Mesothelial cell of epicardium (in vitro differentiated cells): ENCODE results near the gene FGF14. TPM values are rescaled to one million over a fixed set of nuclear protein-coding genes. Genes with fewer than 3 reads are reported as not detected.

Experiments used
- DNase-seq, 2 experiments: peaks; one replicate each; pipeline ENCODE4 v3.0.0; 2021; ENCODE audit warnings: low spot score in 2 of 2; ENCODE audit not compliant: unreplicated experiment in 2 of 2
- H3K27ac Mint-ChIP-seq: 2 replicates; pipeline ENCODE4 v1.8.0; 2021; ENCODE audit warnings: mixed read lengths
- H3K27me3 Mint-ChIP-seq: 2 replicates; pipeline ENCODE4 v1.8.0; 2021; ENCODE audit warnings: low read depth, mixed read lengths
- H3K36me3 Mint-ChIP-seq: 2 replicates; pipeline ENCODE4 v1.8.0; 2021; ENCODE audit warnings: mixed read lengths
- H3K4me1 Mint-ChIP-seq: 2 replicates; pipeline ENCODE4 v1.8.0; 2021; ENCODE audit warnings: mixed read lengths
- H3K4me3 Mint-ChIP-seq: 2 replicates; pipeline ENCODE4 v1.8.0; 2021; ENCODE audit warnings: mild to moderate bottlenecking, moderate library complexity, mixed read lengths
- H3K9me3 Mint-ChIP-seq: 2 replicates; pipeline ENCODE4 v1.8.0; 2021; ENCODE audit warnings: mixed read lengths
- CTCF ChIP-seq: fragments of 200-600 bp; sonication (generic); IDR thresholded peaks from one replicate; pipeline ENCODE4 v1.5.0; 2021; ENCODE audit warnings: antibody characterized with exemption; ENCODE audit not compliant: unreplicated experiment
- total RNA-seq: library from RNA; stranded (reverse); gene quantifications from 3 replicates; pipeline ENCODE4 v1.2.1, GENCODE V29; 2021

Gene FGF14
- total RNA-seq, 1 donor from 2014 or later: 0.02 TPM

DNA sequence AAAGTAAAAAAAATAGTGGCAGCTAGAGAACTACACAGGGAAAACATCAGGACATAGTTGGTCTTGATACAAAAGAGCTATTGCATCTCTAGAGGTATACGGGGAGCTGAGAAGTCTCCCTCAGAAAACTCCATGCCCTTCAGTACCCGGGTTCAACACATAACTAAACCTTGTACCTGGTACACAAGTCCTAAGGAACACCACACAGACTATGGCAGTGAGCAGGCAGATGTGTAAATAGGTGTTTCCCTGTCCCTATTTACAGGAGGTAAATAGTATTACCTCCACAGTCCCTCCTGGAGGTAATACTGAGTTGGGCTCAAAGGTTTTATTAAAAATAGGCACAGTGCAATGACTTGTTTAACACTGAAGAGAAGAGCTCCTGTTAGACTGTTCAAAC lies 5.9 kb downstream of the FGF14 start:
- peaks cover 81% of the 10 kb centered on the region for H3K27me3 Mint-ChIP-seq
- H3K36me3 Mint-ChIP-seq: no peaks in the 10 kb centered on the region

GRCh38 chr13:102395174-102395573 lies 6.7 kb downstream of the FGF14 start:
- H3K4me1 Mint-ChIP-seq: peaks cover 9% of the 10 kb centered on the region

More for the DNA sequence above, 5.9 kb downstream of the FGF14 start:
- TF ChIP-seq CTCF: no peak
- H3K27ac Mint-ChIP-seq: no peak overlapping the region
- H3K4me3 Mint-ChIP-seq: no peak overlapping the region
- H3K4me1 Mint-ChIP-seq: peaks cover 14% of the 10 kb centered on the region
- no peaks in the 10 kb centered on the region for H3K9me3 Mint-ChIP-seq
- DNase-seq: no peak

DNA sequence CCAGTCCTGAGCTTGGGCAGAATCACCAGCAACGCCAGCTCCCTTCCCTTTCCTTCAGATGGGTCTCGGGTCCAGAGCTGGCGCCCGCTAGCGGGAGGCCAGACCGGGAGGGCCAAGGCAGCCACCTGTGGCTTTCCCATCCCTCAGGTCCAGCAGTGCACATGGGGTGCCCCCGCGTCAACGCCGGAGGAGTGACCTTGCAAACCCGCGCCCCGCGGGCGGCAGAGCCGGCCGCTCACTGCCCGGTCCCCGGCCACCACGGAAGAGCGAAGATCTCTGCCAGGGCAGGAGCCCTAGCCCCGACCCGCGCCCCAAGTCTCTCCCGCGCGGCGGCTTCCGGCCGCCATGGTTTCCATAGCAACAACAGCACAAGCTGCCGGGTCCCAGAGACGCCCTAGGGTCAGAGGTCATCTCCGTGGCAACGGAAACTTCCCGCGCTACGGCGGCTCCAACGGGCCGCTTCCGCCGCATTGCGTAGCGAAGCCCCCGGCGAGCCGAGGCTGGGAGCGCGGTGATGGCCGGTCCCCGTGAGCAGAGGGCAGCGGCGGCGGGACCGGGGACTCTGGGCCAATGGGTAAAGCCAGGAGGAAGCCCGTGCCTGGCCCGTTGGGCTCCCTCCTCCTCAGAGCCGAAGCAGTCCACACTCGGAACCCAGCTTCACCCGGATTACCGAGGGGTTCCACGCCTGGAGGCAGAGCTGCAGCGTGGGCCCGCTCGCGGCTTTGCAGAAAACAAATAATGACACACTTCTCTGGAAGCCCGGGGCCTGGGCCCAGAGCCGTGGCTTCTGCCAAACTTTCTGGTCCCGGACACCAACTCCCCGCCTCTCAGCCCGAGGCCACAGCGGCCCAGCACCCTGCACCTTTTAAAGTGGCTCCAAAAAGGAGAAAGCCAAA lies 7.4 kb downstream of the FGF14 start:
- Mint-ChIP-seq H3K9me3 (no peaks in the 10 kb centered on the region), H3K4me3 (peak overlapping the region; percentile 76), H3K27ac (no peak overlapping the region), H3K27me3 (peaks cover 71% of the 10 kb centered on the region), H3K4me1 (peaks cover 8% of the 10 kb centered on the region), H3K36me3 (no peaks in the 10 kb centered on the region)
- no peak for TF ChIP-seq CTCF
- peak; percentile 54 to 83 for DNase-seq

More at GRCh38 chr13:102395174-102395573, 6.7 kb downstream of the FGF14 start:
- no peak for TF ChIP-seq CTCF
- no peak for DNase-seq
- Mint-ChIP-seq H3K4me3 (peak overlapping the region; percentile 76), H3K9me3 (no peaks in the 10 kb centered on the region), H3K27me3 (peaks cover 75% of the 10 kb centered on the region), H3K27ac (no peak overlapping the region), H3K36me3 (no peaks in the 10 kb centered on the region)

DNA sequence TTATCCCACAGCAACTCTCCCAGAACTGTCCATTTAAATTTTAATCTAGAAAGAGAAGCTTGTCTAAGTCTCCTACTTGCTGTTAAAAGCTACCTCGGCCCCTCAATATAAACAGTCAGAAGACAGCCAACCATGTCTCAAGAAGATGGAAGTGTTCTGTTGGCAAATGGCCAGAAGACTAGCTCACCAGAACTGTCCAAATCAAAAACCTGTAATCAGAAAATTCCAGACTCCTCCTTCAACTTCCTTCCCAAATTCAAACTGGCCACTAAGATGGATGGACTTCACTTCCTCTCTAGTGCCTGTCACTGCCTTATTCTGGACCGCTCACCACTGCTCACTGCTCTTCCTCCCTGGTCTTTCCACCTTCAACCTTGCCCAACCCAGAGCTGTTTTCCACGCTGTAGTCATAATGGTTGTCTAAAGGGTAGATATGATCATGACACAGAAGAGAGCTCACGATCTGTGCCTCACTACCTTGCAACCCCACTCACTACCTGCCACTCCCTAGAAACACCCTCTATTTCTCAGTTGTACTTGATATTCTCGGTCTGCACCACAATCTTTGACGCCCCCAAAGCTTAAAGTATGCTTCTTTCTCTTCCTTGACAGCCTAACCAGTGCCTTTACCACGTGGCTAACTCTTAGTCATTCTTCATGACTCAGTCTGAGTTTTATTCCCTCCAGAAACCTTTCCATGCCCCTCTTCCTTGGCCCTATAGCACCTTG lies 9.2 kb downstream of the FGF14 start:
- no peak overlapping the region for H3K4me3 Mint-ChIP-seq
- H3K9me3 Mint-ChIP-seq: no peaks in the 10 kb centered on the region
- no peak overlapping the region for H3K27ac Mint-ChIP-seq
- DNase-seq: no peak
- TF ChIP-seq CTCF: no peak
- H3K4me1 Mint-ChIP-seq: peaks cover 7% of the 10 kb centered on the region
- peaks cover 67% of the 10 kb centered on the region for H3K27me3 Mint-ChIP-seq
- no peaks in the 10 kb centered on the region for H3K36me3 Mint-ChIP-seq

DNA sequence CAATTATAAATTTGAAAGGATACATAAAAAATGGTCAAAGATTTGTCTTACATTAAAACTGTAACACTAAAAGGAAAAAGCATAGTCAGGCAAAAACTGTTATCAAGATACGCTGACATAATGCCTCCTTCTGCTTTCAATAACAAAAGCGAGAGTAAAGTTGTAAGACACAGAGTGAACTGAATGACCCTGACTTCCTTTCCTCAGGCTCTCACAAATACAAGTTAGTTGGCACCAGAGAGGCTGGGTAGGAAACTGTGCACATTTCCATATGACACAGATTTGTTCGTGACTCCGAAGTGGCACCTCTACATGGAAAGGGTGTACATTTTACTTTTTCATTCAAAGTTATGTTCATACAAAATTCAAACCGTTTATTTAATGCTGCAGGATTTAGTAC lies 15.4 kb downstream of the FGF14 start:
- H3K4me3 Mint-ChIP-seq: no peak overlapping the region
- TF ChIP-seq CTCF: no peak
- DNase-seq: no peak
- H3K4me1 Mint-ChIP-seq: no peaks in the 10 kb centered on the region
- no peaks in the 10 kb centered on the region for H3K9me3 Mint-ChIP-seq
- peaks cover 45% of the 10 kb centered on the region for H3K27me3 Mint-ChIP-seq
- H3K36me3 Mint-ChIP-seq: no peaks in the 10 kb centered on the region
- H3K27ac Mint-ChIP-seq: no peak overlapping the region
